HepG2 (cell line): ENCODE measurements around the gene ZMIZ1. TPM values are rescaled to one million over a fixed set of nuclear protein-coding genes. Genes with fewer than 3 reads are reported as not detected.
A peak's percentile ranks its signal among the peaks of the same experiment; 100 is the strongest.

ENCODE experiments used
- ATAC-seq: fragments of 200-7000 bp; cut with Tn5 transposase; 3 replicates; pipeline ENCODE4 v1.9.1; 2020; ENCODE audit warnings: mild to moderate bottlenecking, moderate library complexity
- BruUV-seq: library from RNA; stranded (reverse); fragments of 400-500 nt; replicated peaks from 2 replicates; lab custom pipeline; 2021; lab: Mats Ljungman, UMichigan
- CTCF ChIA-PET: fragments of 300-600 bp; formaldehyde crosslinking; extraction: SDS; loops from one replicate; lab custom pipeline; 2021; ENCODE audit warnings: low total read pairs, inconsistent platforms, low intra/inter-chr PET ratio; lab: Yijun Ruan, JAX
- POLR2A ChIA-PET: fragments of 350-600 bp; sonication (Branson Sonifier 250); formaldehyde crosslinking; loops from one replicate; lab custom pipeline; 2020; ENCODE audit warnings: antibody characterized with exemption, inconsistent platforms; lab: Yijun Ruan, JAX
- DNase-seq: peaks from one replicate; pipeline ENCODE4 v3.0.0-alpha.2; 2015; ENCODE audit warnings: low spot score
- FAIRE-seq: peaks from 3 replicates; lab custom pipeline; 2011; peaks lifted over from hg19 to GRCh38; lab: Jason Lieb, UNC
- H2AFZ ChIP-seq: one replicate; pipeline ENCODE4 v1.6.1; 2011; ENCODE audit warnings: low read length, inconsistent platforms
- H3K27ac ChIP-seq: fragments of 300-600 bp; 3 replicates; pipeline ENCODE4 v1.8.0; 2011; ENCODE audit warnings: mixed run types, mild to moderate bottlenecking, mixed read lengths, low read length, inconsistent platforms; ENCODE audit not compliant: insufficient read depth; ENCODE audit errors: extremely low read length
- H3K27me3 ChIP-seq, 2 experiments: fragments of 200-600 bp in 1 of 2; 2 replicates in 1 of 2; 3 replicates in 1 of 2; pipeline versions ENCODE4 v1.6.0 to v1.8.0; 2011; ENCODE audit warnings: low read length in 2 of 2, mild to moderate bottlenecking in 2 of 2, moderate library complexity in 2 of 2, inconsistent platforms in 1 of 2; ENCODE audit not compliant: insufficient read depth in 2 of 2, control insufficient read depth in 1 of 2
- H3K36me3 ChIP-seq, 2 experiments: fragments of 200-600 bp in 1 of 2; replicated peaks in 1 of 2; 2 replicates in 1 of 2; 3 replicates in 1 of 2; pipeline versions ENCODE4 v1.5.1 to v1.8.0; 2011; ENCODE audit warnings: low read length in 2 of 2, inconsistent platforms in 1 of 2; ENCODE audit not compliant: insufficient read depth in 2 of 2, control insufficient read depth in 1 of 2
- H3K4me1 ChIP-seq: 2 replicates; pipeline ENCODE4 v1.5.1; 2012; ENCODE audit warnings: low read length, inconsistent platforms; ENCODE audit not compliant: insufficient read depth
- H3K4me2 ChIP-seq: 2 replicates; pipeline ENCODE4 v1.6.0; 2011; ENCODE audit warnings: low read depth, low read length, inconsistent platforms
- H3K4me3 ChIP-seq, 3 experiments: fragments of 200-600 bp in 1 of 3; sonication (generic), shearing (Covaris generic) in 1 of 3; replicated peaks in 1 of 3; 2 replicates each; pipeline ENCODE4 v1.5.1; 2011 to 2016; ENCODE audit warnings: low read length in 3 of 3, inconsistent platforms in 2 of 3, low read depth in 2 of 3, mild to moderate bottlenecking in 2 of 3, control low read depth in 1 of 3, mixed read lengths in 1 of 3; ENCODE audit not compliant: insufficient read depth in 1 of 3
- H3K79me2 ChIP-seq: one replicate; pipeline ENCODE4 v1.6.1; 2011; ENCODE audit warnings: low read length, inconsistent platforms; ENCODE audit not compliant: insufficient read depth
- H3K9ac ChIP-seq: 2 replicates; pipeline ENCODE4 v1.6.0; 2011; ENCODE audit warnings: mild to moderate bottlenecking, low read depth, low read length, inconsistent platforms; ENCODE audit not compliant: insufficient read depth
- H3K9me3 ChIP-seq: 2 replicates; pipeline ENCODE4 v1.5.1; 2012; ENCODE audit warnings: mild to moderate bottlenecking, low read length
- H4K20me1 ChIP-seq: 2 replicates; pipeline ENCODE4 v1.6.0; 2011; ENCODE audit warnings: inconsistent platforms, mild to moderate bottlenecking, low read length, moderate library complexity; ENCODE audit not compliant: insufficient read depth
- NFIC ChIP-seq: IDR thresholded peaks from 2 replicates; pipeline ENCODE4 v1.6.1; 2012; ENCODE audit warnings: mild to moderate bottlenecking, low read length, inconsistent platforms
- NONO ChIP-seq, 2 experiments: fragments of 450-650 bp in 1 of 2; sonication (generic) in 1 of 2; formaldehyde crosslinking in 1 of 2; IDR thresholded peaks in 1 of 2; conservative IDR thresholded peaks in 1 of 2; 2 replicates each; pipeline versions ENCODE4 v1.6.1 to v1.8.0; 2017 to 2022; ENCODE audit warnings: mild to moderate bottlenecking in 1 of 2, missing genetic modification reagents in 1 of 2, moderate library complexity in 1 of 2
- TGIF2 ChIP-seq: IDR thresholded peaks from 2 replicates; pipeline ENCODE4 v1.6.1; 2016; ENCODE audit warnings: control low read depth, missing compliant biosample characterization
- TMF1 ChIP-seq: sonication (generic); formaldehyde crosslinking; IDR thresholded peaks from 2 replicates; pipeline ENCODE4 v1.8.1; 2022; ENCODE audit warnings: low read depth, missing genetic modification reagents
- TOPORS ChIP-seq: sonication (generic); formaldehyde crosslinking; IDR thresholded peaks from 2 replicates; pipeline ENCODE4 v1.8.0; 2023; ENCODE audit warnings: mild to moderate bottlenecking, missing genetic modification reagents
- ZFYVE20 ChIP-seq: sonication (generic); formaldehyde crosslinking; IDR thresholded peaks from 2 replicates; pipeline ENCODE4 v1.8.0; 2023; ENCODE audit warnings: low read depth, mild to moderate bottlenecking, moderate library complexity, missing genetic modification reagents, borderline replicate concordance
- ZNF383 ChIP-seq: sonication (generic); formaldehyde crosslinking; IDR thresholded peaks from 2 replicates; pipeline ENCODE4 v1.4.0; 2020; ENCODE audit warnings: missing genetic modification reagents, mild to moderate bottlenecking, borderline replicate concordance
- ZNF496 ChIP-seq: sonication (generic); formaldehyde crosslinking; IDR thresholded peaks from 2 replicates; pipeline ENCODE4 v1.8.1; 2023; ENCODE audit warnings: mild to moderate bottlenecking, moderate library complexity, missing genetic modification reagents; ENCODE audit not compliant: insufficient replicate concordance
- ZNF660 ChIP-seq: sonication (generic); formaldehyde crosslinking; IDR thresholded peaks from 2 replicates; pipeline ENCODE4 v1.5.1; 2020; ENCODE audit warnings: mild to moderate bottlenecking, low read depth, missing genetic modification reagents, borderline replicate concordance
- WGBS: methylation state at CpG from one replicate; pipeline ENCODE4 v1.1.6; 2017; ENCODE audit warnings: low lambda C conversion rate; 5-methylcytosine and 5-hydroxymethylcytosine counted together
- in situ Hi-C: cut with HindIII; loops from 2 replicates; pipeline ENCODE4 v1.10.0; 2017; ENCODE audit warnings: low pct_unique_long_range_greater_than_20kb; ENCODE audit not compliant: extremely low pct_ligation_motif_present
- intact Hi-C: fragments of 100-400 bp; cut with micrococcal nuclease; formaldehyde crosslinking; loops from one replicate; pipeline ENCODE4 v1.10.0; 2022; ENCODE audit not compliant: unreplicated experiment
- polyA plus RNA-seq, 8 experiments: library from polyadenylated mRNA; depleted of rRNA in 3 of 8; stranded (reverse) in 7 of 8; unstranded in 1 of 8; fragments of >200 nt; fragmentation: Illumina TruSeq in 4 of 8; extraction: Trizol in 4 of 8; gene quantifications; 2 replicates each; pipeline versions ENCODE4 v1.2.1 to v1.2.3, GENCODE V29; 2011 to 2016; ENCODE audit warnings: low read depth in 4 of 8, missing spikeins in 1 of 8, mixed read lengths in 1 of 8; ENCODE audit not compliant: insufficient read depth in 1 of 8
- total RNA-seq, 5 experiments: library from RNA; depleted of rRNA; stranded (reverse); fragments of >200 nt; fragmentation: Illumina TruSeq; extraction: Trizol; gene quantifications; 2 replicates each; pipeline ENCODE4 v1.2.3, GENCODE V29; 2016; ENCODE audit warnings: low read depth in 1 of 5
- TF ChIP-seq, protein P1 (sequence below): sonication (generic); formaldehyde crosslinking; IDR thresholded peaks from 2 replicates; pipeline ENCODE4 v1.4.0; 2020; ENCODE audit warnings: mild to moderate bottlenecking, missing genetic modification reagents
- TF ChIP-seq, protein P2 (sequence below): sonication (generic); formaldehyde crosslinking; IDR thresholded peaks from 2 replicates; pipeline ENCODE4 v1.5.0; 2020; ENCODE audit warnings: mild to moderate bottlenecking, missing genetic modification reagents, borderline replicate concordance

ZMIZ1 gene
- total and polyA plus RNA-seq, 2 of the 13 experiments (the other 11 are each of a cell fraction or from before 2014, with no cell fraction given) = 5.3 to 10.2 TPM

DNA sequence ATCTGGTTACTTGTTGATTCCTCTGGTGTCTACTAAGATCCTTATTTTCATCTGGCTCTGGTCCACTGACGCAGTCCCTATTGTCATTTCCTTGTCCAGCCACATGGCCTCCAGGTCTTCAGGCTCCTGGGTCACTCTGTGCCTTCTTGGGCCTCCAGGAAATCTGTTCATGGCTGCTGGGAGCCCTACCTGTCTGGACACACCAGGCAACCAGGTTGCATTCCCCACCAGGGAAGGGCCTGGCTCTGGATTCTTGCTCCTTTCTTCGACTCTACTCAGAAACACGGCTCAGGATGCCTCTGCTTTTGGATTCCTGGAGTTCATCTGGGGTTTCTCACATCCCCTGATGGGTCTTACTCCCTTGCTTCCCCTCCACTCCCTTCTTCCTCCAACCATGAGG lies 270.5 kb downstream of the ZMIZ1 start (continued):
- TF ChIP-seq, protein P1, sequence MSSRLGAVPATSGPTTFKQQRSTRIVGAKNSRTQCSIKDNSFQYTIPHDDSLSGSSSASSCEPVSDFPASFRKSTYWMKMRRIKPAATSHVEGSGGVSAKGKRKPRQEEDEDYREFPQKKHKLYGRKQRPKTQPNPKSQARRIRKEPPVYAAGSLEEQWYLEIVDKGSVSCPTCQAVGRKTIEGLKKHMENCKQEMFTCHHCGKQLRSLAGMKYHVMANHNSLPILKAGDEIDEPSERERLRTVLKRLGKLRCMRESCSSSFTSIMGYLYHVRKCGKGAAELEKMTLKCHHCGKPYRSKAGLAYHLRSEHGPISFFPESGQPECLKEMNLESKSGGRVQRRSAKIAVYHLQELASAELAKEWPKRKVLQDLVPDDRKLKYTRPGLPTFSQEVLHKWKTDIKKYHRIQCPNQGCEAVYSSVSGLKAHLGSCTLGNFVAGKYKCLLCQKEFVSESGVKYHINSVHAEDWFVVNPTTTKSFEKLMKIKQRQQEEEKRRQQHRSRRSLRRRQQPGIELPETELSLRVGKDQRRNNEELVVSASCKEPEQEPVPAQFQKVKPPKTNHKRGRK (CRISPR knock-in tag) = no peak
- TF ChIP-seq NONO (IDR thresholded peaks at IDR 0.05) (no peak), NONO (CRISPR knock-in tag; conservative IDR thresholded peaks at IDR 0.05) (no peak), ZNF660 (CRISPR knock-in tag) (no peak), ZFYVE20 (CRISPR knock-in tag) (no peak), NFIC (no peak)
- TF ChIP-seq, protein P2, sequence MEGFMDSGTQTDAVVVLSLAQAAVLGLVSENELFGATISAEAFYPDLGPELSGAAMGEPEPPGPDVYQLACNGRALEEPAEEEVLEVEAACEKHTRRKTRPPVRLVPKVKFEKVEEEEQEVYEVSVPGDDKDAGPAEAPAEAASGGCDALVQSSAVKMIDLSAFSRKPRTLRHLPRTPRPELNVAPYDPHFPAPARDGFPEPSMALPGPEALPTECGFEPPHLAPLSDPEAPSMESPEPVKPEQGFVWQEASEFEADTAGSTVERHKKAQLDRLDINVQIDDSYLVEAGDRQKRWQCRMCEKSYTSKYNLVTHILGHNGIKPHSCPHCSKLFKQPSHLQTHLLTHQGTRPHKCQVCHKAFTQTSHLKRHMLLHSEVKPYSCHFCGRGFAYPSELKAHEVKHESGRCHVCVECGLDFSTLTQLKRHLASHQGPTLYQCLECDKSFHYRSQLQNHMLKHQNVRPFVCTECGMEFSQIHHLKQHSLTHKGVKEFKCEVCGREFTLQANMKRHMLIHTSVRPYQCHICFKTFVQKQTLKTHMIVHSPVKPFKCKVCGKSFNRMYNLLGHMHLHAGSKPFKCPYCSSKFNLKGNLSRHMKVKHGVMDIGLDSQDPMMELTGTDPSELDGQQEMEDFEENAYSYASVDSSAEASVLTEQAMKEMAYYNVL (CRISPR knock-in tag) = no peak

DNA sequence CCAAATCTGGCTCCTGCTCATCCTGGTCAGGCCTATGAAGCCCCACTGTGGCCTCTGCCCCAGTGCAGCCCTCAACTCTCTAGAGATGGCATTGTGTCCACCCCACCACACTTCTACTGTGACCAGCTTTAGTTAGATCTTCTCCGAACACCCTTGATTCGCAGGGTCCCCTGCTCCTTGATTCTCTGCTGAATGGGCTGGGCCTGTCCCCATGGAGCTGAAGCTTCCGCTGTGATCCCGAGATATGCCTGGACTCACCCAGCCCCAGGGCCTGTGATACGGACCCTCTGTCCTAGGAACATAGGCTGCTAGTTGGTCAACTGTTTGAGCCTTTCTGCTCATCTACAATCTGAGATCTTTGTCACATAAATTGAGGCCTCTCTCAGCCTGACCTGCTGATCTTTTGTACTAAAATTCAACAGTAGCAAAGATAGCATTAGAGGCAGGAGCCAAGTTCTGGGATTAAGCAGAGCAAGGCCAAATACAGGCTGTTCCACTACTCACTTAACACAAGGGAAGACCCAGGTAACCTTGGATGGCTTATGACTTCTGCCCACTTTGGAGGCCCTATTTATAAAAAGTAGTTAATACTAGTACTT lies 272.0 kb downstream of the ZMIZ1 start:
- CTCF ChIA-PET = no interaction called here
- ATAC-seq (no peak), FAIRE-seq (peak; percentile 21), DNase-seq (no peak)
- H3K27ac ChIP-seq = no peak overlapping the region
- no peaks in the 10 kb centered on the region for H3K79me2 ChIP-seq
- H3K4me1 ChIP-seq = peaks cover 73% of the 10 kb centered on the region
- in situ Hi-C loops (no loop called here), intact Hi-C loops (loop anchor here (10.0 kb wide), 1 partner anchor 46 kb away; no protein-coding TSS in a partner anchor)
- H3K4me2 ChIP-seq = no peak overlapping the region
- no peaks in the 10 kb centered on the region for H3K9me3 ChIP-seq
- no peak overlapping the region for H2AFZ ChIP-seq
- H3K9ac ChIP-seq = no peak overlapping the region
- no peaks in the 10 kb centered on the region for H3K27me3 ChIP-seq
- no TSS peak for BruUV-seq
- H4K20me1 ChIP-seq = no peaks in the 10 kb centered on the region
- H3K4me3 ChIP-seq = no peak overlapping the region
- H3K36me3 ChIP-seq = no peaks in the 10 kb centered on the region
- TF ChIP-seq TMF1 (CRISPR knock-in tag) = no peak
- no peak for TF ChIP-seq ZNF496 (CRISPR knock-in tag)
- no peak for TF ChIP-seq TOPORS (CRISPR knock-in tag)
- no peak for TF ChIP-seq ZNF383 (CRISPR knock-in tag)
- TF ChIP-seq TGIF2 (CRISPR knock-in tag) = no peak
- POLR2A ChIA-PET = interaction anchor here (1.2 to 1.4 kb wide), 2 partner anchors 9 to 10 kb away, joined by 3 read pairs; no protein-coding TSS in a partner anchor
- WGBS = 92% methylated on average over 5 of the region's 5 CpGs
